ENCODE data around the gene KRTAP10-7. TPM values are rescaled to one million over a fixed set of nuclear protein-coding genes. Genes with fewer than 3 reads are reported as not detected.

KRTAP10-7 gene
- total RNA-seq = not detected

GRCh38 chr21:44600118-44600978, at the start of gene KRTAP10-7:
KRTAP10-7 (plus strand) TSS chr21:44600597; CDS start chr21:44600622, 25 bp downstream.

GRCh38 chr21:44551340-44551961, 48.9 kb upstream of the KRTAP10-7 start, which contains the start of gene KRTAP10-2:
KRTAP10-2 (minus strand) TSS chr21:44551505; CDS start chr21:44551458, 47 bp downstream.

GRCh38 chr21:44558695-44559094, 41.7 kb upstream of the KRTAP10-7 start, which contains the start of gene KRTAP10-3:
KRTAP10-3 (minus strand) TSS chr21:44558795; CDS start chr21:44558715, 80 bp downstream.

GRCh38 chr21:44573630-44574456, 26.6 kb upstream of the KRTAP10-7 start, which contains the start of gene KRTAP10-4:
KRTAP10-4 (plus strand) TSS chr21:44573729; CDS start chr21:44573759, 30 bp downstream.

GRCh38 chr21:44580231-44580821, 20.1 kb upstream of the KRTAP10-7 start, which contains the start of gene KRTAP10-5:
KRTAP10-5 (minus strand) TSS chr21:44580604; CDS start chr21:44580578, 26 bp downstream.

GRCh38 chr21:44592446-44593311, 7.7 kb upstream of the KRTAP10-7 start, which contains the start of gene KRTAP10-6:
KRTAP10-6 (minus strand) TSS chr21:44592505; CDS start chr21:44592484, 21 bp downstream.

GRCh38 chr21:44612029-44612486, 11.7 kb downstream of the KRTAP10-7 start, which contains the start of gene KRTAP10-8:
KRTAP10-8 (plus strand) TSS chr21:44612079; CDS start chr21:44612101, 22 bp downstream.

GRCh38 chr21:44626673-44627143, 26.3 kb downstream of the KRTAP10-7 start, which contains the start of gene KRTAP10-9:
KRTAP10-9 (plus strand) TSS chr21:44627093; CDS start chr21:44627172, 79 bp downstream.

GRCh38 chr21:44637018-44637850, 36.8 kb downstream of the KRTAP10-7 start, which contains the start of gene KRTAP10-10:
KRTAP10-10 (plus strand) TSS chr21:44637356; CDS start chr21:44637418, 62 bp downstream.

GRCh38 chr21:44646366-44647221, 46.2 kb downstream of the KRTAP10-7 start, which contains the start of gene KRTAP10-11:
KRTAP10-11 (plus strand) TSS chr21:44646414; CDS start chr21:44646459, 45 bp downstream.

Other genes with a start within 250 kb of the KRTAP10-7 start
- under 1 TPM in 1 of 2 donors, not detected in 1; under 0.01 TPM for gene TRPM2, start 247.0 kb upstream of the KRTAP10-7 start, total RNA-seq
- gene LRRC3, start 145.1 kb upstream of the KRTAP10-7 start, total RNA-seq = 1 to 10 TPM; 1.7 to 3.1 TPM
- gene KRTAP10-1, start 60.4 kb upstream of the KRTAP10-7 start, total RNA-seq = not detected
- not detected for gene KRTAP10-2, start 49.1 kb upstream of the KRTAP10-7 start, total RNA-seq
- not detected for gene KRTAP10-3, start 41.8 kb upstream of the KRTAP10-7 start, total RNA-seq
- not detected for gene KRTAP10-4, start 26.9 kb upstream of the KRTAP10-7 start, total RNA-seq
- gene KRTAP10-5, start 20.0 kb upstream of the KRTAP10-7 start, total RNA-seq = not detected
- gene KRTAP10-6, start 8.1 kb upstream of the KRTAP10-7 start, total RNA-seq = not detected
- gene KRTAP10-8, start 11.5 kb downstream of the KRTAP10-7 start, total RNA-seq = not detected
- gene KRTAP10-9, start 26.5 kb downstream of the KRTAP10-7 start, total RNA-seq = not detected
- not detected for gene KRTAP10-10, start 36.8 kb downstream of the KRTAP10-7 start, total RNA-seq
- not detected for gene KRTAP10-11, start 45.8 kb downstream of the KRTAP10-7 start, total RNA-seq
- gene KRTAP12-4, start 54.1 kb downstream of the KRTAP10-7 start, total RNA-seq = not detected
- gene KRTAP12-3, start 57.3 kb downstream of the KRTAP10-7 start, total RNA-seq = not detected
- not detected for gene KRTAP12-2, start 66.3 kb downstream of the KRTAP10-7 start, total RNA-seq
- gene KRTAP12-1, start 81.6 kb downstream of the KRTAP10-7 start, total RNA-seq = not detected
- not detected for gene KRTAP10-12, start 96.6 kb downstream of the KRTAP10-7 start, total RNA-seq
- gene TSPEAR, start 111.0 kb downstream of the KRTAP10-7 start, total RNA-seq = not detected
- 100 to 1,000 TPM in 1 of 2 donors, 10 to 100 TPM in 1; 88.1 to 144 TPM for gene UBE2G2, start 201.2 kb downstream of the KRTAP10-7 start, total RNA-seq
- gene SUMO3, start 217.5 kb downstream of the KRTAP10-7 start, total RNA-seq = 10 to 100 TPM; 70.2 to 90.6 TPM

Data from melanocyte of skin (primary cell).